Lung (tissue), 12 donors: ENCODE data around the gene GPR12. TPM values are rescaled to one million over a fixed set of nuclear protein-coding genes. Genes with fewer than 3 reads are reported as not detected.

Source experiments
- ATAC-seq: fragments of 200-7000 bp; cut with Tn5 transposase; one replicate; pipeline ENCODE4 v1.9.1; 2020; ENCODE audit warnings: moderate number of reproducible peaks; ENCODE audit not compliant: insufficient read depth, low FRiP score
- DNase-seq, 3 donors: peaks; one replicate each; pipeline ENCODE4 v3.0.0-alpha.2; 2013 to 2017
- H3K27ac ChIP-seq, 2 donors: one replicate each; pipeline ENCODE4 v1.5.1; 2013; ENCODE audit warnings: mild to moderate bottlenecking in 2 of 2, moderate library complexity in 2 of 2, control low read depth in 1 of 2, inconsistent platforms in 1 of 2, low read depth in 1 of 2, low read length in 1 of 2
- H3K27me3 ChIP-seq, 3 donors: one replicate each; pipeline ENCODE4 v1.5.1; 2013; ENCODE audit warnings: low read length in 2 of 3; ENCODE audit not compliant: control insufficient read depth in 3 of 3, insufficient read depth in 3 of 3
- H3K36me3 ChIP-seq, 4 donors: one replicate each; pipeline ENCODE4 v1.5.1; 2013; ENCODE audit warnings: low read length in 4 of 4, mild to moderate bottlenecking in 1 of 4, moderate library complexity in 1 of 4; ENCODE audit not compliant: control insufficient read depth in 4 of 4, insufficient read depth in 4 of 4
- H3K4me1 ChIP-seq, 5 donors: one replicate each; pipeline ENCODE4 v1.5.1; 2013; ENCODE audit warnings: low read length in 5 of 5, mild to moderate bottlenecking in 2 of 5, moderate library complexity in 1 of 5; ENCODE audit not compliant: control insufficient read depth in 5 of 5, insufficient read depth in 5 of 5
- H3K4me3 ChIP-seq: one replicate; pipeline ENCODE4 v1.5.1; 2013; ENCODE audit warnings: mild to moderate bottlenecking, control low read depth, moderate library complexity
- H3K9ac ChIP-seq, 2 donors: one replicate each; pipeline ENCODE4 v1.5.1; 2013; ENCODE audit warnings: low read length in 2 of 2, control low read depth in 1 of 2; ENCODE audit not compliant: insufficient read depth in 1 of 2
- H3K9me3 ChIP-seq, 4 donors: one replicate each; pipeline ENCODE4 v1.5.1; 2013; ENCODE audit warnings: low read length in 3 of 4, mild to moderate bottlenecking in 1 of 4, moderate library complexity in 1 of 4; ENCODE audit not compliant: control insufficient read depth in 4 of 4, insufficient read depth in 3 of 4
- CTCF ChIP-seq: IDR thresholded peaks from 2 replicates; pipeline ENCODE4 v1.5.1; 2012; ENCODE audit warnings: mild to moderate bottlenecking; ENCODE audit errors: control extremely low read depth, extremely low read depth
- WGBS, 2 donors: extraction: QIAGEN DNeasy Blood & Tissue Kit; methylation state at CpG; one replicate each; pipeline ENCODE4 v1.1.7; 2013; 5-methylcytosine and 5-hydroxymethylcytosine counted together
- polyA plus RNA-seq, 2 donors: library from polyadenylated mRNA; stranded (reverse); fragments of 200-250 nt; gene quantifications; one replicate each; pipeline ENCODE4 v1.2.1, GENCODE V29; 2013
- total RNA-seq, 2 donors: library from RNA; depleted of rRNA in 1 of 2; stranded (reverse); fragments of >200 nt in 1 of 2; gene quantifications; one replicate each; pipeline ENCODE4 v1.2.1, GENCODE V29; 2014 to 2021
- donor health status: control.
- donor health status: control.
- donor health status: Bipolar disorder and iron deficiency.
- donor health status: healthy.
- donor health status: DM: yes; HTN: yes; CAD: no.

The GPR12 gene
- total and polyA plus RNA-seq, 4 donors = 0.09 TPM; not detected in 3

- ATAC-seq (no peak), DNase-seq (no peak)
- H3K4me1 ChIP-seq = no peaks in the 10 kb centered on the region
- no peak overlapping the region for H3K27ac ChIP-seq
- H3K9me3 ChIP-seq = peaks cover 0 to 3% (median 0%) of the 10 kb centered on the region in 4 donors
- H3K9ac ChIP-seq = no peak overlapping the region
- WGBS, 2 donors = 85 to 88% methylated on average over 5 of the region's 5 CpGs
- TF ChIP-seq CTCF = no peak
- peaks cover 0 to 5% (median 0%) of the 10 kb centered on the region in 3 donors for H3K27me3 ChIP-seq
- H3K4me3 ChIP-seq = no peak overlapping the region
- H3K36me3 ChIP-seq = no peaks in the 10 kb centered on the region
Observed at GRCh38 chr13:26722321-26722720, 38.3 kb downstream of the GPR12 start.

- no peak for DNase-seq
- no peak overlapping the region for H3K4me3 ChIP-seq
- 47 to 51% methylated on average over 26 of the region's 26 CpGs for WGBS, 2 donors
Observed at GRCh38 chr13:26721251-26722121, 39.1 kb downstream of the GPR12 start.

GRCh38 chr13:26719356-26719945, 41.1 kb downstream of the GPR12 start:
- Histone ChIP-seq H3K36me3 (no peaks in the 10 kb centered on the region), H3K4me1 (no peaks in the 10 kb centered on the region), H3K27me3 (peaks cover 0 to 5% (median 0%) of the 10 kb centered on the region in 3 donors), H3K4me3 (no peak overlapping the region), H3K9ac (no peak overlapping the region), H3K27ac (no peak overlapping the region), H3K9me3 (peaks cover 0 to 3% (median 0%) of the 10 kb centered on the region in 4 donors)
- DNase-seq (no peak), ATAC-seq (no peak)
- no peak for TF ChIP-seq CTCF
- 20 to 46% methylated on average over 5 of the region's 5 CpGs for WGBS, 2 donors

More at GRCh38 chr13:26721251-26722121, 39.1 kb downstream of the GPR12 start:
- Histone ChIP-seq H3K9me3 (peaks cover 0 to 3% (median 0%) of the 10 kb centered on the region in 4 donors), H3K4me1 (no peaks in the 10 kb centered on the region), H3K9ac (no peak overlapping the region), H3K36me3 (no peaks in the 10 kb centered on the region), H3K27me3 (peaks cover 0 to 5% (median 0%) of the 10 kb centered on the region in 3 donors), H3K27ac (no peak overlapping the region)
- no peak for TF ChIP-seq CTCF
- ATAC-seq = no peak
